ENCODE results near the gene ZMAT3. TPM values are rescaled to one million over a fixed set of nuclear protein-coding genes. Genes with fewer than 3 reads are reported as not detected.

ZMAT3 gene
- total RNA-seq, 1 donor from 2014 or later = 8.6 TPM

DNA sequence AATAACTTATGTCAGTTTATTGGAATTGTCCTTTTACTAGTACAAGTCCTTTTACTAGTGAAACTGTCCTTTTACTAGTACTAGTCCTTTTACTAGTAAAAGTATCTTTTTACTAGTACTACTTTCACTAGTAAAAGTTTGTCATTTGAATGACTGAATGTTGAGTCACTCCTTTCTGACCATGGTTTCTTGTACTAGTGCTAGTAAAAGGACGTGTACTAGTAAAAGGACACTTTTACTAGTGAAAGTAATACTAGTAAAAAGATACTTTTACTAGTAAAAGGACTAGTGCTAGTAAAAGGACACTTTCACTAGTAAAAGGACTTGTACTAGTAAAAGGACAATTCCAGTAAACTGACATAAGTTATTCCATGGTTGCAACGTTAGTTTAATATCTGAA is 96.3 kb downstream of the ZMAT3 start:
- Mint-ChIP-seq H3K27ac (no peak overlapping the region), H3K9me3 (peaks cover 4% of the 10 kb centered on the region), H3K36me3 (no peaks in the 10 kb centered on the region), H3K4me1 (no peaks in the 10 kb centered on the region), H3K27me3 (ENCODE audit: insufficient read depth, low read depth) (no peaks in the 10 kb centered on the region), H3K4me3 (no peak overlapping the region)
- H3K9ac ChIP-seq = no peak overlapping the region
- H3K9me3 ChIP-seq (ENCODE audit: low read depth) = no peaks in the 10 kb centered on the region
- no peaks in the 10 kb centered on the region for H3K36me3 ChIP-seq
- no peak overlapping the region for H3K4me2 ChIP-seq
- no peak overlapping the region for H3K27ac ChIP-seq
- no peak for DNase-seq (ENCODE audit: low spot score)
- H2AFZ ChIP-seq (replicated peaks) = no peak overlapping the region
- no peaks in the 10 kb centered on the region for H3K27me3 ChIP-seq
- no peaks in the 10 kb centered on the region for H3K79me2 ChIP-seq (ENCODE audit: low read depth)
- H3K4me3 ChIP-seq = no peak overlapping the region
- no peaks in the 10 kb centered on the region for H4K20me1 ChIP-seq (ENCODE audit: low read depth)
- TF ChIP-seq CTCF (IDR thresholded peaks at IDR 0.05) (no peak), EZH2phosphoT487 (IDR thresholded peaks at IDR 0.05) (no peak), EZH2 (IDR thresholded peaks at IDR 0.05) (no peak)
- no peaks in the 10 kb centered on the region for H3F3A ChIP-seq (ENCODE audit: low read depth)
- no peaks in the 10 kb centered on the region for H3K4me1 ChIP-seq

DNA sequence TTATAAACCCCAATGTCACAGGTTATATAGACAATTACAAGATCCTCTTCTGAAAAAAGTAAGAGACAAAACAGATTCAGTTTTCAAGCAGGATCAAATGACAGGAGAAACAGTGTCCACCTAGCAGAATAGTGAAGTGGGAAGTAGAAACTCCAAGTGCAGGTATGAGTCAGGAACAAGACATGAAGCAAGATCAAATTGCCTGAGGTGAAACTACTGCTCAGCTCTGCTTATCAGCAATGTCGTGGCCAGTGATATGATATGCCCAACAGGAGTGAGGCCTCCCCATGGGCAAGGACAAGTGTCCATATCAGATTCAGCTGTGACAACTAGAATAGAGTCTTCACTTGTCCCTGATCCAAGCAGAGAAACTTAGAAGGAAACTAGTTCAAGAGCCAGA is 100.0 kb downstream of the ZMAT3 start:
- Histone ChIP-seq H2AFZ (replicated peaks) (no peak overlapping the region), H3F3A (ENCODE audit: low read depth) (no peaks in the 10 kb centered on the region), H3K4me2 (no peak overlapping the region), H4K20me1 (ENCODE audit: low read depth) (no peaks in the 10 kb centered on the region), H3K79me2 (ENCODE audit: low read depth) (no peaks in the 10 kb centered on the region), H3K4me1 (no peaks in the 10 kb centered on the region), H3K9ac (no peak overlapping the region), H3K27ac (no peak overlapping the region), H3K36me3 (no peaks in the 10 kb centered on the region), H3K4me3 (no peak overlapping the region), H3K9me3 (ENCODE audit: low read depth) (no peaks in the 10 kb centered on the region), H3K27me3 (no peaks in the 10 kb centered on the region)
- Mint-ChIP-seq H3K27ac (no peak overlapping the region), H3K36me3 (no peaks in the 10 kb centered on the region), H3K27me3 (ENCODE audit: insufficient read depth, low read depth) (no peaks in the 10 kb centered on the region), H3K9me3 (peaks cover 4% of the 10 kb centered on the region), H3K4me1 (peaks cover 3% of the 10 kb centered on the region), H3K4me3 (no peak overlapping the region)
- TF ChIP-seq CTCF (IDR thresholded peaks at IDR 0.05) (no peak), EZH2 (IDR thresholded peaks at IDR 0.05) (no peak), EZH2phosphoT487 (IDR thresholded peaks at IDR 0.05) (no peak)
- no peak for DNase-seq (ENCODE audit: low spot score)

DNA sequence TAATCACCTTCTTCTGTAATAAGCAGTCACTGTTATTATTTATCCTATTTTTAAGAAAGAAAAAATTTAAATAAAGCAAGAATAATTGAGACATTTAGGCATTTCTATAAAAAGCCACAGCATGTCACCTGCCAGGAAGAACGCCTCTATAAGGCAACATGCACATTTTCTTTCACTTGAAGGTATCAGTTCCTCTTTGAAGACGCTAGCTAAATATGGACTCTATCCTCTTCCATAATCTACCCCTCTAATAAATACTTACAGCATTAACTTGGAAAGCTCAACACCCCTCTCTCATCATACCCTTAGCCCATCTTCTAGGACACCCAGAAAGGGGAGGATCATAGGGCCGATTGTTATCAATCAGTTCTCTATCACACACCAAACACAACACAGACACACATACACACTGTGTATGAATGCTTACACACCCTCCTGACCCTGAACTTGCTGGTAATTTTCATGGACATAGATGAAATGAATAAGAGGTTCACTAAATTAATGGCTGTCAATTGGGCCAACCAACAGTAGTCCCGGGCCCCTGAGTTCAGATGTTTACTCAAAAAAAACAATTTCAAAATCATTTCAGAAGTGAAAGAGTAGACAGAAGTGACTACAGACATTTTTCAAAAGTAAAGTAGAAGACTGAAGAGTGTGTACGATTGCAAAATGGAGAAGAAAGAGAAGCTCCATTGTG is 102.5 kb downstream of the ZMAT3 start:
- DNase-seq (ENCODE audit: low spot score) = no peak
- no peaks in the 10 kb centered on the region for H3K9me3 ChIP-seq (ENCODE audit: low read depth)
- Mint-ChIP-seq H3K36me3 (no peaks in the 10 kb centered on the region), H3K4me3 (no peak overlapping the region), H3K27me3 (ENCODE audit: insufficient read depth, low read depth) (no peaks in the 10 kb centered on the region), H3K4me1 (peaks cover 4% of the 10 kb centered on the region), H3K27ac (no peak overlapping the region), H3K9me3 (peaks cover 4% of the 10 kb centered on the region)
- H3K4me2 ChIP-seq = no peak overlapping the region
- H3K9ac ChIP-seq = no peak overlapping the region
- TF ChIP-seq CTCF (IDR thresholded peaks at IDR 0.05) (no peak), EZH2phosphoT487 (IDR thresholded peaks at IDR 0.05) (no peak)
- H3K27me3 ChIP-seq = no peaks in the 10 kb centered on the region
- no peaks in the 10 kb centered on the region for H3K79me2 ChIP-seq (ENCODE audit: low read depth)
- no peaks in the 10 kb centered on the region for H3K4me1 ChIP-seq
- no peaks in the 10 kb centered on the region for H4K20me1 ChIP-seq (ENCODE audit: low read depth)
- no peak overlapping the region for H3K4me3 ChIP-seq
- no peak overlapping the region for H2AFZ ChIP-seq (replicated peaks)
- no peaks in the 10 kb centered on the region for H3K36me3 ChIP-seq
- H3F3A ChIP-seq (ENCODE audit: low read depth) = no peaks in the 10 kb centered on the region
- H3K27ac ChIP-seq = no peak overlapping the region

Small RNAs within 50 kb of the gene (small RNA-seq; reads per million reads assigned to genes)
- not detected for gene RF00019

Other genes starting within 250 kb of the ZMAT3 start
- 14.1 and 24.5 TPM in 2 replicates for gene PIK3CA, start 76.5 kb upstream of the ZMAT3 start, total RNA-seq (ENCODE audit: low replicate concordance)
- gene KCNMB3, start 179.3 kb upstream of the ZMAT3 start, total RNA-seq (ENCODE audit: low replicate concordance) = 2.9 and 4.4 TPM in 2 replicates

All from neural progenitor cell (in vitro differentiated cells).